Neural cell (in vitro differentiated cells): Measurements from ENCODE around the gene GHRL. TPM values are rescaled to one million over a fixed set of nuclear protein-coding genes. Genes with fewer than 3 reads are reported as not detected.

Experiments
- H2AFZ ChIP-seq: fragments of 200-600, 300-800 bp; sonication (generic), shearing (Covaris generic); 2 replicates; pipeline ENCODE4 v1.6.0; 2014; ENCODE audit warnings: low read depth, mild to moderate bottlenecking, antibody characterized with exemption, low read length, moderate library complexity
- H3F3A ChIP-seq: fragments of 200-600 bp; shearing (Covaris generic); 2 replicates; pipeline ENCODE4 v1.6.1; 2016; ENCODE audit warnings: mild to moderate bottlenecking, moderate library complexity, mixed read lengths, antibody characterized with exemption, low read length; ENCODE audit not compliant: insufficient read depth, poor library complexity, severe bottlenecking
- H3K27ac ChIP-seq: fragments of 200-600, 300-800 bp; sonication (generic), shearing (Covaris generic); 2 replicates; pipeline ENCODE4 v1.5.1; 2014; ENCODE audit warnings: mild to moderate bottlenecking, low read length, moderate library complexity
- H3K27me3 ChIP-seq: fragments of 300-800, 200-600 bp; sonication (generic), shearing (Covaris generic); 2 replicates; pipeline ENCODE4 v1.6.0; 2014; ENCODE audit warnings: mild to moderate bottlenecking, low read depth, low read length, moderate library complexity; ENCODE audit not compliant: insufficient read depth
- H3K36me3 ChIP-seq: fragments of 300-800, 200-600 bp; sonication (generic), shearing (Covaris generic); 2 replicates; pipeline ENCODE4 v1.5.1; 2014; ENCODE audit warnings: mild to moderate bottlenecking, antibody characterized with exemption, low read length, moderate library complexity; ENCODE audit not compliant: insufficient read depth
- H3K4me2 ChIP-seq: fragments of 300-800, 200-600 bp; sonication (generic), shearing (Covaris generic); 2 replicates; pipeline ENCODE4 v1.6.0; 2014; ENCODE audit warnings: mild to moderate bottlenecking, low read length
- H3K4me3 ChIP-seq: fragments of 300-800, 200-600 bp; sonication (generic), shearing (Covaris generic); 2 replicates; pipeline ENCODE4 v1.5.1; 2014; ENCODE audit warnings: mild to moderate bottlenecking, low read length, moderate library complexity
- H3K79me2 ChIP-seq: fragments of 200-600 bp; shearing (Covaris generic); replicated peaks from 2 replicates; pipeline ENCODE4 v1.6.0; 2014; ENCODE audit warnings: mild to moderate bottlenecking, low read length, moderate library complexity; ENCODE audit not compliant: insufficient read depth
- H3K9ac ChIP-seq: fragments of 300-800, 200-600 bp; sonication (generic), shearing (Covaris generic); 2 replicates; pipeline ENCODE4 v1.6.1; 2016; ENCODE audit warnings: mild to moderate bottlenecking, low read length, mixed read lengths
- H3K9me2 ChIP-seq: fragments of 200-600 bp; shearing (Covaris generic); 2 replicates; pipeline ENCODE4 v1.6.1; 2016; ENCODE audit warnings: mild to moderate bottlenecking, low read length, mixed read lengths; ENCODE audit not compliant: insufficient read depth
- H3K9me3 ChIP-seq: fragments of 200-600, 300-800 bp; sonication (generic), shearing (Covaris generic); 2 replicates; pipeline ENCODE4 v1.6.1; 2016; ENCODE audit warnings: mild to moderate bottlenecking, mixed run types, low read length, moderate library complexity, mixed read lengths
- H4K20me1 ChIP-seq: fragments of 200-600 bp; shearing (Covaris generic); 2 replicates; pipeline ENCODE4 v1.6.1; 2016; ENCODE audit warnings: mild to moderate bottlenecking, mixed run types; ENCODE audit not compliant: insufficient read depth
- CTCF ChIP-seq: fragments of 450-650 bp; IDR thresholded peaks from 2 replicates; pipeline ENCODE4 v1.5.1; 2014; ENCODE audit warnings: antibody characterized with exemption, mild to moderate bottlenecking, moderate library complexity; ENCODE audit not compliant: poor library complexity, severe bottlenecking
- EP300 ChIP-seq: fragments of 450-650 bp; conservative IDR thresholded peaks from 2 replicates; pipeline ENCODE4 v1.6.1; 2014; ENCODE audit warnings: antibody characterized with exemption, mild to moderate bottlenecking, moderate library complexity; ENCODE audit not compliant: poor library complexity, severe bottlenecking
- EZH2 ChIP-seq: fragments of 200-600, 300-800 bp; shearing (Covaris generic), sonication (generic); IDR thresholded peaks from 2 replicates; pipeline ENCODE4 v1.6.1; 2014; ENCODE audit warnings: antibody characterized with exemption, low read length, borderline replicate concordance, mild to moderate bottlenecking; ENCODE audit not compliant: insufficient read depth, poor library complexity, severe bottlenecking
- MXI1 ChIP-seq: fragments of 450-650 bp; conservative IDR thresholded peaks from 2 replicates; pipeline ENCODE4 v1.6.1; 2014; ENCODE audit warnings: antibody characterized with exemption, mild to moderate bottlenecking; ENCODE audit not compliant: poor library complexity, severe bottlenecking
- POLR2AphosphoS5 ChIP-seq: IDR thresholded peaks from 2 replicates; pipeline ENCODE4 v1.6.1; 2012
- RAD21 ChIP-seq: fragments of 450-650 bp; conservative IDR thresholded peaks from 2 replicates; pipeline ENCODE4 v1.6.1; 2014; ENCODE audit warnings: antibody characterized with exemption, mild to moderate bottlenecking, moderate library complexity
- REST ChIP-seq: IDR thresholded peaks from 2 replicates; pipeline ENCODE4 v1.6.1; 2012; ENCODE audit warnings: borderline replicate concordance
- SMC3 ChIP-seq: fragments of 450-650 bp; conservative IDR thresholded peaks from 2 replicates; pipeline ENCODE4 v1.6.1; 2014; ENCODE audit warnings: antibody characterized with exemption, mild to moderate bottlenecking, moderate library complexity; ENCODE audit not compliant: poor library complexity
- TAF1 ChIP-seq: IDR thresholded peaks from 2 replicates; pipeline ENCODE4 v1.6.1; 2012; ENCODE audit warnings: low read depth
- polyA plus RNA-seq: library from polyadenylated mRNA; depleted of rRNA; stranded (reverse); fragments of >200 nt; gene quantifications from 2 replicates; pipeline ENCODE4 v1.2.3, GENCODE V29; 2014

GHRL gene
- polyA plus RNA-seq, 1 donor from 2014 or later, result 2.8 TPM

- Histone ChIP-seq H3K4me2 (no peak overlapping the region), H4K20me1 (no peaks in the 10 kb centered on the region), H3F3A (no peaks in the 10 kb centered on the region), H2AFZ (no peak overlapping the region), H3K4me3 (no peak overlapping the region), H3K9me2 (no peaks in the 10 kb centered on the region), H3K27ac (no peak overlapping the region), H3K79me2 (peaks cover 18% of the 10 kb centered on the region), H3K36me3 (no peaks in the 10 kb centered on the region), H3K27me3 (no peaks in the 10 kb centered on the region), H3K9me3 (no peaks in the 10 kb centered on the region), H3K9ac (no peak overlapping the region)
- TF ChIP-seq RAD21 (no peak), REST (no peak), SMC3 (no peak), EP300 (no peak), TAF1 (no peak), EZH2 (no peak), CTCF (no peak), POLR2AphosphoS5 (no peak), MXI1 (no peak)
These were observed 24.7 kb upstream of the GHRL start for GRCh38 chr3:10317311-10317960.

GRCh38 chr3:10315771-10316344 is 23.1 kb upstream of the GHRL start:
- Histone ChIP-seq H3K9ac (no peak overlapping the region), H3K79me2 (peaks cover 18% of the 10 kb centered on the region), H3K9me3 (no peaks in the 10 kb centered on the region), H4K20me1 (no peaks in the 10 kb centered on the region), H2AFZ (no peak overlapping the region), H3K4me2 (no peak overlapping the region), H3F3A (no peaks in the 10 kb centered on the region), H3K4me3 (no peak overlapping the region), H3K36me3 (peaks cover 9% of the 10 kb centered on the region), H3K27me3 (no peaks in the 10 kb centered on the region), H3K9me2 (no peaks in the 10 kb centered on the region), H3K27ac (no peak overlapping the region)
- TF ChIP-seq RAD21 (no peak), EP300 (no peak), MXI1 (no peak), TAF1 (no peak), POLR2AphosphoS5 (no peak), SMC3 (no peak), CTCF (no peak), EZH2 (no peak), REST (no peak)
